SK-N-SH treated with all-trans-retinoic acid at 6 μM for 48 hours (cell line): ENCODE data around the gene CHCHD6.

Experiments used
- ATAC-seq: fragments of 200-7000 bp; cut with Tn5 transposase; 3 replicates; pipeline ENCODE4 v1.9.1; 2020; ENCODE audit warnings: mild to moderate bottlenecking, moderate library complexity
- ARNTL ChIP-seq: fragments of 450-650 bp; formaldehyde crosslinking; IDR thresholded peaks from 2 replicates; pipeline ENCODE4 v1.5.0; 2020; ENCODE audit warnings: low read depth, mild to moderate bottlenecking, moderate library complexity, borderline replicate concordance
- CSDC2 ChIP-seq: fragments of 250-450 bp; sonication (Bioruptor Pico); IDR thresholded peaks from 2 replicates; pipeline ENCODE4 v1.5.0; 2020; ENCODE audit warnings: mild to moderate bottlenecking, moderate library complexity
- CSRNP3 ChIP-seq: fragments of 250-450 bp; sonication (Bioruptor Pico); IDR thresholded peaks from 2 replicates; pipeline ENCODE4 v1.5.1; 2021; ENCODE audit warnings: mild to moderate bottlenecking, moderate library complexity
- ESRRG ChIP-seq: fragments of 250-450 bp; sonication (Bioruptor Pico); IDR thresholded peaks from 2 replicates; pipeline ENCODE4 v1.6.1; 2021; ENCODE audit warnings: mild to moderate bottlenecking
- GLIS3 ChIP-seq: fragments of 250-450 bp; sonication (Bioruptor Pico); IDR thresholded peaks from 2 replicates; pipeline ENCODE4 v1.5.0; 2020; ENCODE audit warnings: mild to moderate bottlenecking, moderate library complexity
- ISL1 ChIP-seq: fragments of 250-450 bp; sonication (Bioruptor Pico); IDR thresholded peaks from 2 replicates; pipeline ENCODE4 v2.1.2; 2022; ENCODE audit warnings: mild to moderate bottlenecking, moderate library complexity
- OSR1 ChIP-seq: fragments of 250-450 bp; sonication (Bioruptor Pico); IDR thresholded peaks from 2 replicates; pipeline ENCODE4 v1.8.0; 2022; ENCODE audit warnings: moderate library complexity, mild to moderate bottlenecking, inconsistent platforms
- POU6F1 ChIP-seq: fragments of 250-450 bp; sonication (Bioruptor Pico); IDR thresholded peaks from 2 replicates; pipeline ENCODE4 v1.8.0; 2021; ENCODE audit warnings: low read depth, mild to moderate bottlenecking, moderate library complexity, borderline replicate concordance
- PPARA ChIP-seq: fragments of 250-450 bp; sonication (Bioruptor Pico); IDR thresholded peaks from 2 replicates; pipeline ENCODE4 v1.5.0; 2020; ENCODE audit warnings: mild to moderate bottlenecking, borderline replicate concordance
- RARB ChIP-seq: fragments of 250-450 bp; sonication (Bioruptor Pico); IDR thresholded peaks from 2 replicates; pipeline ENCODE4 v1.8.0; 2021; ENCODE audit warnings: mild to moderate bottlenecking, moderate library complexity
- SNAI2 ChIP-seq: fragments of 250-450 bp; sonication (Bioruptor Pico); IDR thresholded peaks from 2 replicates; pipeline ENCODE4 v1.5.0; 2020; ENCODE audit warnings: mild to moderate bottlenecking, moderate library complexity
- TCF4 ChIP-seq: fragments of 250-450 bp; sonication (Bioruptor Pico); IDR thresholded peaks from 2 replicates; pipeline ENCODE4 v1.8.0; 2021; ENCODE audit warnings: mild to moderate bottlenecking, moderate library complexity, borderline replicate concordance
- TOX ChIP-seq: fragments of 250-450 bp; sonication (Bioruptor Pico); IDR thresholded peaks from 2 replicates; pipeline ENCODE4 v1.8.0; 2021; ENCODE audit warnings: mild to moderate bottlenecking, moderate library complexity, borderline replicate concordance
- ZC3H10 ChIP-seq: fragments of 250-450 bp; sonication (Bioruptor Pico); IDR thresholded peaks from 2 replicates; pipeline ENCODE4 v1.5.1; 2021; ENCODE audit warnings: mild to moderate bottlenecking, moderate library complexity
- ZFP3 ChIP-seq: fragments of 250-450 bp; sonication (Bioruptor Pico); IDR thresholded peaks from 2 replicates; pipeline ENCODE4 v1.5.0; 2020; ENCODE audit warnings: mild to moderate bottlenecking, moderate library complexity
- ZFP30 ChIP-seq: fragments of 450-650 bp; formaldehyde crosslinking; IDR thresholded peaks from 2 replicates; pipeline ENCODE4 v1.5.0; 2022; ENCODE audit warnings: mild to moderate bottlenecking, moderate library complexity
- ZNF565 ChIP-seq: fragments of 450-650 bp; formaldehyde crosslinking; conservative IDR thresholded peaks from 2 replicates; pipeline ENCODE4 v1.5.0; 2020; ENCODE audit warnings: low read depth, mild to moderate bottlenecking, moderate library complexity
- ZNF70 ChIP-seq: fragments of 450-650 bp; formaldehyde crosslinking; IDR thresholded peaks from 2 replicates; pipeline ENCODE4 v1.5.0; 2020; ENCODE audit warnings: mild to moderate bottlenecking, moderate library complexity
- ZNF8 ChIP-seq: fragments of 450-650 bp; formaldehyde crosslinking; IDR thresholded peaks from 2 replicates; pipeline ENCODE4 v1.5.0; 2020; ENCODE audit warnings: mild to moderate bottlenecking, moderate library complexity
- TF ChIP-seq, protein P1 (sequence below): fragments of 250-450 bp; sonication (Bioruptor Pico); IDR thresholded peaks from 2 replicates; pipeline ENCODE4 v1.5.0; 2020; ENCODE audit warnings: mild to moderate bottlenecking, moderate library complexity
- TF ChIP-seq, protein P2 (sequence below): fragments of 250-450 bp; sonication (Bioruptor Pico); IDR thresholded peaks from 2 replicates; pipeline ENCODE4 v1.5.1; 2020; ENCODE audit warnings: low read depth, mild to moderate bottlenecking, moderate library complexity

Gene CHCHD6

DNA sequence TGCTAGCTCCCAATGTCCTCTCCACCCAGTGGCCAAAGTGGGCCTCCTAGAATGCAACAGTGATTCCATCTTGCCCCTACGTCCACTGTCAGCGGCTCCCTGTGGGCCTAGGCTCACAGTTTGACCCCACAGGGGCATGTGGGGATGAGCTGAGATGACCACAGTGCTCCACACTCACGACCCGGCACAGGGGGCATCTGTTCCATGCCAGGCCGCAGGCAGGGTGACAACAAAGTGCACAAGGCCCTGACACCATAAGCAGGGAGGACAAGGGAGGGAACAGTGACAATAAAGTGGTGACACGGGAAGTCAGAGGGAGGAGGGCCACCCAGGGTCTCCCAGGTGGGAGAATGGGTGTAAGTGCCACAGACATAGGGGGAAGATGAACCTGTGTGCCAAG, 273.8 kb downstream of the CHCHD6 start:
- ATAC-seq = no peak
- TF ChIP-seq ESRRG (CRISPR knock-in tag) = no peak
- TF ChIP-seq CSRNP3 (CRISPR knock-in tag) = no peak
- TF ChIP-seq ZNF70 (CRISPR knock-in tag) = no peak
- TF ChIP-seq, protein P1, sequence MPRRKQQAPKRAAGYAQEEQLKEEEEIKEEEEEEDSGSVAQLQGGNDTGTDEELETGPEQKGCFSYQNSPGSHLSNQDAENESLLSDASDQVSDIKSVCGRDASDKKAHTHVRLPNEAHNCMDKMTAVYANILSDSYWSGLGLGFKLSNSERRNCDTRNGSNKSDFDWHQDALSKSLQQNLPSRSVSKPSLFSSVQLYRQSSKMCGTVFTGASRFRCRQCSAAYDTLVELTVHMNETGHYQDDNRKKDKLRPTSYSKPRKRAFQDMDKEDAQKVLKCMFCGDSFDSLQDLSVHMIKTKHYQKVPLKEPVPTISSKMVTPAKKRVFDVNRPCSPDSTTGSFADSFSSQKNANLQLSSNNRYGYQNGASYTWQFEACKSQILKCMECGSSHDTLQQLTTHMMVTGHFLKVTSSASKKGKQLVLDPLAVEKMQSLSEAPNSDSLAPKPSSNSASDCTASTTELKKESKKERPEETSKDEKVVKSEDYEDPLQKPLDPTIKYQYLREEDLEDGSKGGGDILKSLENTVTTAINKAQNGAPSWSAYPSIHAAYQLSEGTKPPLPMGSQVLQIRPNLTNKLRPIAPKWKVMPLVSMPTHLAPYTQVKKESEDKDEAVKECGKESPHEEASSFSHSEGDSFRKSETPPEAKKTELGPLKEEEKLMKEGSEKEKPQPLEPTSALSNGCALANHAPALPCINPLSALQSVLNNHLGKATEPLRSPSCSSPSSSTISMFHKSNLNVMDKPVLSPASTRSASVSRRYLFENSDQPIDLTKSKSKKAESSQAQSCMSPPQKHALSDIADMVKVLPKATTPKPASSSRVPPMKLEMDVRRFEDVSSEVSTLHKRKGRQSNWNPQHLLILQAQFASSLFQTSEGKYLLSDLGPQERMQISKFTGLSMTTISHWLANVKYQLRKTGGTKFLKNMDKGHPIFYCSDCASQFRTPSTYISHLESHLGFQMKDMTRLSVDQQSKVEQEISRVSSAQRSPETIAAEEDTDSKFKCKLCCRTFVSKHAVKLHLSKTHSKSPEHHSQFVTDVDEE = no peak
- no peak for TF ChIP-seq GLIS3 (CRISPR knock-in tag)
- no peak for TF ChIP-seq ZFP3 (CRISPR knock-in tag)
- no peak for TF ChIP-seq ZNF565 (CRISPR knock-in tag)
- TF ChIP-seq OSR1 (CRISPR knock-in tag) = no peak
- TF ChIP-seq ZFP30 (CRISPR knock-in tag) = no peak
- no peak for TF ChIP-seq CSDC2
- no peak for TF ChIP-seq PPARA (CRISPR knock-in tag)
- TF ChIP-seq TCF4 = no peak
- no peak for TF ChIP-seq ZNF8 (CRISPR knock-in tag)
- no peak for TF ChIP-seq POU6F1 (CRISPR knock-in tag)
- TF ChIP-seq ZC3H10 = no peak

DNA sequence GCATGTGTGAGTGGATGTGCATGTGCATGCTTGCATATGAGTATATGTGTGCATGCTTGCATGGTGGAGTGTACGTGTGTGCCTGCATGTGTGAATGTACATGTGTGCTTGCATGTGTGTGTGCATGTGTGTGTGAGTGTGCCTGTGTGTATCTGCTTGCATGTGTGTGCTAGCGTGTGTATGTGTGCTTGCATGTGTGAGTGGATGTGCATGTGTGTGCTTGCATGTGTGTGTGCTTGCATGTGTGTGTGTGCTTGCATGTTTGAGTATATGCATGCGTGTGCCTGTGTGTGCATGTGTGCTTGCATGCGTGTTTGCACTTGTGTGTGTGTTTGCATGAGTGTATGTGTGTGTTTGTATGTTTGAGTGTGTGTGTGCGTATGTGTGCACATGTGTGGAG, 274.3 kb downstream of the CHCHD6 start:
- TF ChIP-seq TCF4 = no peak
- TF ChIP-seq CSRNP3 (CRISPR knock-in tag) = no peak
- TF ChIP-seq OSR1 (CRISPR knock-in tag) = no peak
- no peak for TF ChIP-seq RARB (CRISPR knock-in tag)
- no peak for TF ChIP-seq ZNF8 (CRISPR knock-in tag)
- no peak for TF ChIP-seq ZNF70 (CRISPR knock-in tag)
- TF ChIP-seq PPARA (CRISPR knock-in tag) = no peak
- no peak for ATAC-seq

DNA sequence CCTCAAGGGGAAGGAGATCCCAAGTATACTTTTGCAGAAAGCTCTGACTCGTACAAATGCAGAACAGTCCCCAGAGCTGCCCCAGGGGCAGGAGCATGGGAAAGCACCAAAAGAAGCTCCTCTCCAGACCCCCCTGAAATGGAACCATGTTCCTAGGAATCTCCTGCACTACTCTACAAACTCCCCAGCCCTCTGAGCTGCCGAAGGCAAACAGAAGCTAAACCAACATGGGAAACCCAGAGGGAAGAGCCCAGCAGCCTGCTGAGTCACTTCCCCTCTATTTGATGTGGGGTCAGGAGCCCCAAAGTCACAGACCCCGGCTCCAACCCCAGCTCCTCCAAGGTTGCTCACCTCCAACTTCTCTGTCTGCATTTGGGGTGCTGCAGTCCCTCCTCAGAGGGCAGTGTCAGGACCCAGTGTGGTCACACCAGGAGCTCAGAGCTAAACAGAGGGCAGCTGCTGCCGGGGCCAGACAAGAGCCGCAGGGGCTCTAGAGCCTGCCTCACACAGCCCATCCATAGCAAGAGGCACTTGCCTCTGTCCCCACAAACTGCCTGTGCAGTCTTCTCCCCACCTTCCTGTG, 275.1 kb downstream of the CHCHD6 start:
- TF ChIP-seq TOX (CRISPR knock-in tag) (no peak), RARB (CRISPR knock-in tag) (no peak), ISL1 (CRISPR knock-in tag) (no peak), ZNF8 (CRISPR knock-in tag) (no peak), ZFP3 (CRISPR knock-in tag) (no peak), ZFP30 (CRISPR knock-in tag) (no peak), ARNTL (CRISPR knock-in tag) (no peak), TCF4 (no peak), PPARA (CRISPR knock-in tag) (no peak), ESRRG (CRISPR knock-in tag) (no peak), SNAI2 (no peak), ZC3H10 (no peak), CSRNP3 (CRISPR knock-in tag) (no peak), OSR1 (CRISPR knock-in tag) (no peak)
- TF ChIP-seq, protein P1 = no peak
- TF ChIP-seq, protein P2, sequence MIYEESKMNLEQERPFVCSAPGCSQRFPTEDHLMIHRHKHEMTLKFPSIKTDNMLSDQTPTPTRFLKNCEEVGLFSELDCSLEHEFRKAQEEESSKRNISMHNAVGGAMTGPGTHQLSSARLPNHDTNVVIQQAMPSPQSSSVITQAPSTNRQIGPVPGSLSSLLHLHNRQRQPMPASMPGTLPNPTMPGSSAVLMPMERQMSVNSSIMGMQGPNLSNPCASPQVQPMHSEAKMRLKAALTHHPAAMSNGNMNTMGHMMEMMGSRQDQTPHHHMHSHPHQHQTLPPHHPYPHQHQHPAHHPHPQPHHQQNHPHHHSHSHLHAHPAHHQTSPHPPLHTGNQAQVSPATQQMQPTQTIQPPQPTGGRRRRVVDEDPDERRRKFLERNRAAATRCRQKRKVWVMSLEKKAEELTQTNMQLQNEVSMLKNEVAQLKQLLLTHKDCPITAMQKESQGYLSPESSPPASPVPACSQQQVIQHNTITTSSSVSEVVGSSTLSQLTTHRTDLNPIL (CRISPR knock-in tag) = no peak

More for the DNA sequence above, 275.1 kb downstream of the CHCHD6 start:
- ATAC-seq = no peak
